ENCODE measurements around the gene ACVRL1. TPM values are rescaled to one million over a fixed set of nuclear protein-coding genes. Genes with fewer than 3 reads are reported as not detected.

Gene ACVRL1
- total and polyA plus RNA-seq, 10 of the 15 experiments (the other 5 are each of a cell fraction or from before 2014, with no cell fraction given) = not detected

DNA sequence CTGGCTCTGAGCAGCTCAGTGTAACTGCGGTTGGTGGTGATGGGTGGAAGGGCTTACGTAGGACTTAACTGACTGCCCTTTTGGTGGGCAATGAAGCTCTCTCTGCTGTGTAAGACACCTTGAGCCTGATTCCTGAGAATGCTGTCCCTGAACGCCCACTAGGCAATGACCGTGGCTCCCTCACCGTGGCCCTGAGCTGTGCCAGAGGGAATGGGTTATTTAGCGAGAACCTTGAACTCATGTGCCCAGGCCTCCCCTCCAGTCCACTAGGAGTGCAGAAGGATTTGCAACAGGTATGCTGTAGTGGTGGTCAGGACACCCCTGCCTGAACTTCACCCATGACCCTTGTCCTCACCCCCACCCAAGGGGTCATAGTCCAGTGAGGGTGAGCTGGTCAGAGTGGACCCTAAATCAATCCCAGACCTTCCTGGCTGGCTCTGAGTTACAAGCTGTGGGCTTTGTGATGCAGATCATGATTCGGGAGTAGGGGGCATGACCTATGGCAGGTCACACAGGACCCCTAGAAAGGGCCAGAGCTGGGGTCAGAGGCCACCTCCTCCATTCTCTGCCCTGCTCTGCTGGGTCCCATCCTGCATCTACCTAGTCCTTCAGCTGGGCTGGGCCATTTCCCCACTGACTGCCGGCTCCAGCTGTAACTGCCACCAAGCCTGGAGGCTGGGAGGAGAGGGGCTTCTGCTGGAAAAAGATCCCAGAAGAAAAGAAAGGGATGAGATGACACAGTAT, 33.9 kb upstream of the ACVRL1 start (continued):
- TF ChIP-seq, protein P1, sequence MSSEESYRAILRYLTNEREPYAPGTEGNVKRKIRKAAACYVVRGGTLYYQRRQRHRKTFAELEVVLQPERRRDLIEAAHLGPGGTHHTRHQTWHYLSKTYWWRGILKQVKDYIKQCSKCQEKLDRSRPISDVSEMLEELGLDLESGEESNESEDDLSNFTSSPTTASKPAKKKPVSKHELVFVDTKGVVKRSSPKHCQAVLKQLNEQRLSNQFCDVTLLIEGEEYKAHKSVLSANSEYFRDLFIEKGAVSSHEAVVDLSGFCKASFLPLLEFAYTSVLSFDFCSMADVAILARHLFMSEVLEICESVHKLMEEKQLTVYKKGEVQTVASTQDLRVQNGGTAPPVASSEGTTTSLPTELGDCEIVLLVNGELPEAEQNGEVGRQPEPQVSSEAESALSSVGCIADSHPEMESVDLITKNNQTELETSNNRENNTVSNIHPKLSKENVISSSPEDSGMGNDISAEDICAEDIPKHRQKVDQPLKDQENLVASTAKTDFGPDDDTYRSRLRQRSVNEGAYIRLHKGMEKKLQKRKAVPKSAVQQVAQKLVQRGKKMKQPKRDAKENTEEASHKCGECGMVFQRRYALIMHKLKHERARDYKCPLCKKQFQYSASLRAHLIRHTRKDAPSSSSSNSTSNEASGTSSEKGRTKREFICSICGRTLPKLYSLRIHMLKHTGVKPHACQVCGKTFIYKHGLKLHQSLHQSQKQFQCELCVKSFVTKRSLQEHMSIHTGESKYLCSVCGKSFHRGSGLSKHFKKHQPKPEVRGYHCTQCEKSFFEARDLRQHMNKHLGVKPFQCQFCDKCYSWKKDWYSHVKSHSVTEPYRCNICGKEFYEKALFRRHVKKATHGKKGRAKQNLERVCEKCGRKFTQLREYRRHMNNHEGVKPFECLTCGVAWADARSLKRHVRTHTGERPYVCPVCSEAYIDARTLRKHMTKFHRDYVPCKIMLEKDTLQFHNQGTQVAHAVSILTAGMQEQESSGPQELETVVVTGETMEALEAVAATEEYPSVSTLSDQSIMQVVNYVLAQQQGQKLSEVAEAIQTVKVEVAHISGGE (CRISPR knock-in tag; IDR thresholded peaks at IDR 0.05) = no peak
- TF ChIP-seq, protein P2, sequence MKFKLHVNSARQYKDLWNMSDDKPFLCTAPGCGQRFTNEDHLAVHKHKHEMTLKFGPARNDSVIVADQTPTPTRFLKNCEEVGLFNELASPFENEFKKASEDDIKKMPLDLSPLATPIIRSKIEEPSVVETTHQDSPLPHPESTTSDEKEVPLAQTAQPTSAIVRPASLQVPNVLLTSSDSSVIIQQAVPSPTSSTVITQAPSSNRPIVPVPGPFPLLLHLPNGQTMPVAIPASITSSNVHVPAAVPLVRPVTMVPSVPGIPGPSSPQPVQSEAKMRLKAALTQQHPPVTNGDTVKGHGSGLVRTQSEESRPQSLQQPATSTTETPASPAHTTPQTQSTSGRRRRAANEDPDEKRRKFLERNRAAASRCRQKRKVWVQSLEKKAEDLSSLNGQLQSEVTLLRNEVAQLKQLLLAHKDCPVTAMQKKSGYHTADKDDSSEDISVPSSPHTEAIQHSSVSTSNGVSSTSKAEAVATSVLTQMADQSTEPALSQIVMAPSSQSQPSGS (IDR thresholded peaks at IDR 0.05; ENCODE audit: low read length) = no peak
- TF ChIP-seq ZNF217 (IDR thresholded peaks at IDR 0.05) (no peak), TARDBP (IDR thresholded peaks at IDR 0.05; ENCODE audit: borderline replicate concordance) (no peak), SMAD1 (IDR thresholded peaks at IDR 0.05; ENCODE audit: low read depth, partially characterized antibody) (no peak)
- TF ChIP-seq, protein P3, sequence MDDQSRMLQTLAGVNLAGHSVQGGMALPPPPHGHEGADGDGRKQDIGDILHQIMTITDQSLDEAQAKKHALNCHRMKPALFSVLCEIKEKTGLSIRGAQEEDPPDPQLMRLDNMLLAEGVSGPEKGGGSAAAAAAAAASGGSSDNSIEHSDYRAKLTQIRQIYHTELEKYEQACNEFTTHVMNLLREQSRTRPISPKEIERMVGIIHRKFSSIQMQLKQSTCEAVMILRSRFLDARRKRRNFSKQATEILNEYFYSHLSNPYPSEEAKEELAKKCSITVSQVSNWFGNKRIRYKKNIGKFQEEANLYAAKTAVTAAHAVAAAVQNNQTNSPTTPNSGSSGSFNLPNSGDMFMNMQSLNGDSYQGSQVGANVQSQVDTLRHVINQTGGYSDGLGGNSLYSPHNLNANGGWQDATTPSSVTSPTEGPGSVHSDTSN (IDR thresholded peaks at IDR 0.05; ENCODE audit: insufficient replicate concordance, low read depth, low read length) = no peak

Measured in GM12878 (cell line).